ENCODE results near the gene SAMM50.

Gene SAMM50

DNA sequence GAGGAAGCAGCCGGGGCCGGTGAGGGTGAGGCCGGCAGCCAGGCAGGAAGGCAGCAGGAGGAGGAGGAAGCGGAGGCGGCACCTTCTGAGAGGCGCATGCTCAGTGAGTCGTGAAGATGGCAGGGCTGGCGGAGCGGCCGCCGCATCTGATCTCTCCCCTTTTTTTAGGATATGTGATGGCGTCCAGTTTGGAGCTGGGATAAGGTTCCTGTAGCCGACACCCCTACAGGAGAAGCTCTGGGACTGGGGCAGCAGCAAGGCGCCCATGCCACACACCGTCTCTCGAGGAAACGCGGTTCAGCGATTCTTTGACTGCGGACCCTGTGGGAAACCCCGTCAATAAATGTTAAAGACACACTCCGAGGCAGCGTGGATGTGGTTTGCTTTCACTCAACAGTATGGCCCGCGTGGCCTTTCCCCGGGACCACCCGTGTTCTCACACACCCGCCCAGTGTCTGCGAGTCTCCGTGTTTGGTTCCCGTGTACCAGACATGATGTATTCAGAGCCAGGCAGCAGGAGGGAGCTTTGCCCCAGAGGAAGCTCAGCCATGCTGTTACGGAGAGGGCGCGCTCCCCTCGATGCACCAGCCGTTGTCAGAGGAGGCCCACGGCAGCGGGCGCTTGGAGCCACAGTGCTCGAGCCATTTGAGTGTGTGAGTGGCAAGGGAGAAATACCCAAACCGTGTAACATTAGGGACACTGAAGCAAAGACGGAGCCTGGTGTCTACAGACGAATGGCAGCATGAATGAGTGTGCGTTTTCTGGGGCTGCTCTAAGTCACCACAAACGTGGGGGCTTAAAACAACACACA lies 41.1 kb downstream of the SAMM50 start:
- TF ChIP-seq EZH2 (optimal IDR thresholded peaks at IDR 0.05; ENCODE audit: low read depth, low read length), result no peak
- no peak for TF ChIP-seq EZH2phosphoT487 (IDR thresholded peaks at IDR 0.05; ENCODE audit: low read length)
- TF ChIP-seq, protein P1, sequence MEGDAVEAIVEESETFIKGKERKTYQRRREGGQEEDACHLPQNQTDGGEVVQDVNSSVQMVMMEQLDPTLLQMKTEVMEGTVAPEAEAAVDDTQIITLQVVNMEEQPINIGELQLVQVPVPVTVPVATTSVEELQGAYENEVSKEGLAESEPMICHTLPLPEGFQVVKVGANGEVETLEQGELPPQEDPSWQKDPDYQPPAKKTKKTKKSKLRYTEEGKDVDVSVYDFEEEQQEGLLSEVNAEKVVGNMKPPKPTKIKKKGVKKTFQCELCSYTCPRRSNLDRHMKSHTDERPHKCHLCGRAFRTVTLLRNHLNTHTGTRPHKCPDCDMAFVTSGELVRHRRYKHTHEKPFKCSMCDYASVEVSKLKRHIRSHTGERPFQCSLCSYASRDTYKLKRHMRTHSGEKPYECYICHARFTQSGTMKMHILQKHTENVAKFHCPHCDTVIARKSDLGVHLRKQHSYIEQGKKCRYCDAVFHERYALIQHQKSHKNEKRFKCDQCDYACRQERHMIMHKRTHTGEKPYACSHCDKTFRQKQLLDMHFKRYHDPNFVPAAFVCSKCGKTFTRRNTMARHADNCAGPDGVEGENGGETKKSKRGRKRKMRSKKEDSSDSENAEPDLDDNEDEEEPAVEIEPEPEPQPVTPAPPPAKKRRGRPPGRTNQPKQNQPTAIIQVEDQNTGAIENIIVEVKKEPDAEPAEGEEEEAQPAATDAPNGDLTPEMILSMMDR (IDR thresholded peaks at IDR 0.05; ENCODE audit: low read length), result no peak
- no peaks in the 10 kb centered on the region for H3K9me3 ChIP-seq (replicated peaks; ENCODE audit: insufficient read depth, low read length)
- no peaks in the 10 kb centered on the region for H3K27me3 ChIP-seq (replicated peaks; ENCODE audit: insufficient read depth, low read length)
- H3K4me2 ChIP-seq (ENCODE audit: low read depth, low read length), result peak overlapping the region; percentile 89
- peak overlapping the region; percentile 44; the same call in 1 of the 2 replicates for H3K9ac ChIP-seq (ENCODE audit: low read length)
- no peaks in the 10 kb centered on the region for H3K79me2 ChIP-seq (ENCODE audit: low read length)
- H3K4me1 ChIP-seq (ENCODE audit: low read length), result no peaks in the 10 kb centered on the region
- peak overlapping the region; percentile 75 for H3K4me3 ChIP-seq (ENCODE audit: low read length)
- peak overlapping the region; percentile 82 for H2AFZ ChIP-seq (ENCODE audit: low read length)
- DNase-seq, result peak; percentile 50
- H3F3A ChIP-seq (ENCODE audit: insufficient read depth, low read length), result no peaks in the 10 kb centered on the region
- H3K36me3 ChIP-seq (replicated peaks; ENCODE audit: insufficient read depth, low read length), result no peaks in the 10 kb centered on the region
- no peaks in the 10 kb centered on the region for H3K9me2 ChIP-seq (replicated peaks; ENCODE audit: insufficient read depth, low read length)
- H3K27ac ChIP-seq (ENCODE audit: low read length), result no peak overlapping the region
- no peaks in the 10 kb centered on the region for H4K20me1 ChIP-seq (ENCODE audit: insufficient read depth, low read length)

- Histone ChIP-seq H3K79me2 (ENCODE audit: low read length) (no peaks in the 10 kb centered on the region), H3K27ac (ENCODE audit: low read length) (no peak overlapping the region), H3K27me3 (replicated peaks; ENCODE audit: insufficient read depth, low read length) (no peaks in the 10 kb centered on the region), H3K9me2 (replicated peaks; ENCODE audit: insufficient read depth, low read length) (no peaks in the 10 kb centered on the region), H3K36me3 (replicated peaks; ENCODE audit: insufficient read depth, low read length) (no peaks in the 10 kb centered on the region), H3K4me2 (ENCODE audit: low read depth, low read length) (no peak overlapping the region), H3K4me1 (ENCODE audit: low read length) (no peaks in the 10 kb centered on the region), H3K9me3 (replicated peaks; ENCODE audit: insufficient read depth, low read length) (no peaks in the 10 kb centered on the region), H3K9ac (ENCODE audit: low read length) (no peak overlapping the region), H2AFZ (ENCODE audit: low read length) (no peak overlapping the region), H4K20me1 (ENCODE audit: insufficient read depth, low read length) (no peaks in the 10 kb centered on the region), H3F3A (ENCODE audit: insufficient read depth, low read length) (no peaks in the 10 kb centered on the region), H3K4me3 (ENCODE audit: low read length) (no peak overlapping the region)
- no peak for DNase-seq
- TF ChIP-seq EZH2 (optimal IDR thresholded peaks at IDR 0.05; ENCODE audit: low read depth, low read length), result no peak
- TF ChIP-seq EZH2phosphoT487 (IDR thresholded peaks at IDR 0.05; ENCODE audit: low read length), result no peak
- TF ChIP-seq, protein P1 (IDR thresholded peaks at IDR 0.05; ENCODE audit: low read length), result no peak
These were observed 41.7 kb downstream of the SAMM50 start for GRCh38 chr22:43996981-43997265.

- Histone ChIP-seq H2AFZ (ENCODE audit: low read length) (no peak overlapping the region), H3K79me2 (ENCODE audit: low read length) (no peaks in the 10 kb centered on the region), H3K9ac (ENCODE audit: low read length) (no peak overlapping the region), H3K4me3 (ENCODE audit: low read length) (no peak overlapping the region), H3K27me3 (replicated peaks; ENCODE audit: insufficient read depth, low read length) (no peaks in the 10 kb centered on the region), H3K36me3 (replicated peaks; ENCODE audit: insufficient read depth, low read length) (no peaks in the 10 kb centered on the region), H3K9me2 (replicated peaks; ENCODE audit: insufficient read depth, low read length) (no peaks in the 10 kb centered on the region), H3K27ac (ENCODE audit: low read length) (no peak overlapping the region), H3F3A (ENCODE audit: insufficient read depth, low read length) (no peaks in the 10 kb centered on the region), H3K4me2 (ENCODE audit: low read depth, low read length) (no peak overlapping the region), H3K9me3 (replicated peaks; ENCODE audit: insufficient read depth, low read length) (no peaks in the 10 kb centered on the region), H4K20me1 (ENCODE audit: insufficient read depth, low read length) (no peaks in the 10 kb centered on the region), H3K4me1 (ENCODE audit: low read length) (no peaks in the 10 kb centered on the region)
- no peak for DNase-seq
- TF ChIP-seq EZH2 (optimal IDR thresholded peaks at IDR 0.05; ENCODE audit: low read depth, low read length), result no peak
- TF ChIP-seq EZH2phosphoT487 (IDR thresholded peaks at IDR 0.05; ENCODE audit: low read length), result no peak
- TF ChIP-seq, protein P1 (IDR thresholded peaks at IDR 0.05; ENCODE audit: low read length), result no peak
These were observed 43.5 kb downstream of the SAMM50 start for GRCh38 chr22:43998679-43999264.
